HepG2 (cell line): ENCODE results near the gene DYTN. TPM values are rescaled to one million over a fixed set of nuclear protein-coding genes. Genes with fewer than 3 reads are reported as not detected.

Source experiments
- ATAC-seq: fragments of 200-7000 bp; cut with Tn5 transposase; 3 replicates; pipeline ENCODE4 v1.9.1; 2020; ENCODE audit warnings: mild to moderate bottlenecking, moderate library complexity
- BruUV-seq: library from RNA; stranded (reverse); fragments of 400-500 nt; replicated peaks from 2 replicates; lab custom pipeline; 2021; lab: Mats Ljungman, UMichigan
- CTCF ChIA-PET: fragments of 300-600 bp; formaldehyde crosslinking; extraction: SDS; loops from one replicate; lab custom pipeline; 2021; ENCODE audit warnings: low total read pairs, inconsistent platforms, low intra/inter-chr PET ratio; lab: Yijun Ruan, JAX
- POLR2A ChIA-PET: fragments of 350-600 bp; sonication (Branson Sonifier 250); formaldehyde crosslinking; loops from one replicate; lab custom pipeline; 2020; ENCODE audit warnings: antibody characterized with exemption, inconsistent platforms; lab: Yijun Ruan, JAX
- DNase-seq: peaks from one replicate; pipeline ENCODE4 v3.0.0-alpha.2; 2015; ENCODE audit warnings: low spot score
- FAIRE-seq: peaks from 3 replicates; lab custom pipeline; 2011; peaks lifted over from hg19 to GRCh38; lab: Jason Lieb, UNC
- H2AFZ ChIP-seq: one replicate; pipeline ENCODE4 v1.6.1; 2011; ENCODE audit warnings: low read length, inconsistent platforms
- H3K27ac ChIP-seq: fragments of 300-600 bp; 3 replicates; pipeline ENCODE4 v1.8.0; 2011; ENCODE audit warnings: mixed run types, mild to moderate bottlenecking, mixed read lengths, low read length, inconsistent platforms; ENCODE audit not compliant: insufficient read depth; ENCODE audit errors: extremely low read length
- H3K27me3 ChIP-seq, 2 experiments: fragments of 200-600 bp in 1 of 2; 2 replicates in 1 of 2; 3 replicates in 1 of 2; pipeline versions ENCODE4 v1.6.0 to v1.8.0; 2011; ENCODE audit warnings: low read length in 2 of 2, mild to moderate bottlenecking in 2 of 2, moderate library complexity in 2 of 2, inconsistent platforms in 1 of 2; ENCODE audit not compliant: insufficient read depth in 2 of 2, control insufficient read depth in 1 of 2
- H3K36me3 ChIP-seq, 2 experiments: fragments of 200-600 bp in 1 of 2; replicated peaks in 1 of 2; 2 replicates in 1 of 2; 3 replicates in 1 of 2; pipeline versions ENCODE4 v1.5.1 to v1.8.0; 2011; ENCODE audit warnings: low read length in 2 of 2, inconsistent platforms in 1 of 2; ENCODE audit not compliant: insufficient read depth in 2 of 2, control insufficient read depth in 1 of 2
- H3K4me1 ChIP-seq: 2 replicates; pipeline ENCODE4 v1.5.1; 2012; ENCODE audit warnings: low read length, inconsistent platforms; ENCODE audit not compliant: insufficient read depth
- H3K4me2 ChIP-seq: 2 replicates; pipeline ENCODE4 v1.6.0; 2011; ENCODE audit warnings: low read depth, low read length, inconsistent platforms
- H3K4me3 ChIP-seq, 3 experiments: fragments of 200-600 bp in 1 of 3; sonication (generic), shearing (Covaris generic) in 1 of 3; replicated peaks in 1 of 3; 2 replicates each; pipeline ENCODE4 v1.5.1; 2011 to 2016; ENCODE audit warnings: low read length in 3 of 3, inconsistent platforms in 2 of 3, low read depth in 2 of 3, mild to moderate bottlenecking in 2 of 3, control low read depth in 1 of 3, mixed read lengths in 1 of 3; ENCODE audit not compliant: insufficient read depth in 1 of 3
- H3K79me2 ChIP-seq: one replicate; pipeline ENCODE4 v1.6.1; 2011; ENCODE audit warnings: low read length, inconsistent platforms; ENCODE audit not compliant: insufficient read depth
- H3K9ac ChIP-seq: 2 replicates; pipeline ENCODE4 v1.6.0; 2011; ENCODE audit warnings: mild to moderate bottlenecking, low read depth, low read length, inconsistent platforms; ENCODE audit not compliant: insufficient read depth
- H3K9me3 ChIP-seq: 2 replicates; pipeline ENCODE4 v1.5.1; 2012; ENCODE audit warnings: mild to moderate bottlenecking, low read length
- H4K20me1 ChIP-seq: 2 replicates; pipeline ENCODE4 v1.6.0; 2011; ENCODE audit warnings: inconsistent platforms, mild to moderate bottlenecking, low read length, moderate library complexity; ENCODE audit not compliant: insufficient read depth
- ATF6 ChIP-seq: sonication (generic); formaldehyde crosslinking; conservative IDR thresholded peaks from 2 replicates; pipeline ENCODE4 v1.4.0; 2020; ENCODE audit warnings: missing genetic modification reagents
- BRCA1 ChIP-seq: sonication (generic); formaldehyde crosslinking; IDR thresholded peaks from 2 replicates; pipeline ENCODE4 v1.4.0; 2020; ENCODE audit warnings: missing genetic modification reagents
- CSRNP2 ChIP-seq: sonication (generic); formaldehyde crosslinking; conservative IDR thresholded peaks from 2 replicates; pipeline ENCODE4 v1.8.0; 2022; ENCODE audit warnings: low read depth, missing genetic modification reagents
- E2F2 ChIP-seq: sonication (generic); formaldehyde crosslinking; IDR thresholded peaks from 2 replicates; pipeline ENCODE4 v1.4.0; 2020; ENCODE audit warnings: missing genetic modification reagents, borderline replicate concordance
- ETS1 ChIP-seq: sonication (generic); formaldehyde crosslinking; IDR thresholded peaks from 2 replicates; pipeline ENCODE4 v1.4.0; 2020; ENCODE audit warnings: missing genetic modification reagents
- ONECUT2 ChIP-seq: sonication (generic); formaldehyde crosslinking; IDR thresholded peaks from 2 replicates; pipeline ENCODE4 v1.4.0; 2020; ENCODE audit warnings: missing genetic modification reagents
- ZBTB14 ChIP-seq: sonication (generic); formaldehyde crosslinking; IDR thresholded peaks from 2 replicates; pipeline ENCODE4 v1.4.0; 2020; ENCODE audit warnings: missing genetic modification reagents
- ZFP62 ChIP-seq: sonication (generic); formaldehyde crosslinking; IDR thresholded peaks from 2 replicates; pipeline ENCODE4 v1.4.0; 2020; ENCODE audit warnings: missing genetic modification reagents
- ZNF10 ChIP-seq: sonication (generic); formaldehyde crosslinking; IDR thresholded peaks from 2 replicates; pipeline ENCODE4 v1.4.0; 2020; ENCODE audit warnings: mild to moderate bottlenecking, low read depth, missing genetic modification reagents, borderline replicate concordance
- ZNF616 ChIP-seq: sonication (generic); formaldehyde crosslinking; IDR thresholded peaks from 2 replicates; pipeline ENCODE4 v1.5.0; 2020; ENCODE audit warnings: low read depth, mild to moderate bottlenecking, missing genetic modification reagents
- ZNF704 ChIP-seq: sonication (generic); formaldehyde crosslinking; IDR thresholded peaks from 2 replicates; pipeline ENCODE4 v1.8.1; 2023; ENCODE audit warnings: mild to moderate bottlenecking, inconsistent platforms, moderate library complexity, missing genetic modification reagents, borderline replicate concordance
- ZNF781 ChIP-seq: sonication (generic); formaldehyde crosslinking; IDR thresholded peaks from 2 replicates; pipeline ENCODE4 v1.5.1; 2020; ENCODE audit warnings: borderline replicate concordance, mild to moderate bottlenecking, missing genetic modification reagents; ENCODE audit errors: not compliant biosample characterization
- ZNF782 ChIP-seq: sonication (generic); formaldehyde crosslinking; IDR thresholded peaks from 2 replicates; pipeline ENCODE4 v1.4.0; 2020; ENCODE audit warnings: missing genetic modification reagents, mild to moderate bottlenecking, borderline replicate concordance
- WGBS: methylation state at CpG from one replicate; pipeline ENCODE4 v1.1.6; 2017; ENCODE audit warnings: low lambda C conversion rate; 5-methylcytosine and 5-hydroxymethylcytosine counted together
- in situ Hi-C: cut with HindIII; loops from 2 replicates; pipeline ENCODE4 v1.10.0; 2017; ENCODE audit warnings: low pct_unique_long_range_greater_than_20kb; ENCODE audit not compliant: extremely low pct_ligation_motif_present
- intact Hi-C: fragments of 100-400 bp; cut with micrococcal nuclease; formaldehyde crosslinking; loops from one replicate; pipeline ENCODE4 v1.10.0; 2022; ENCODE audit not compliant: unreplicated experiment
- polyA plus RNA-seq, 8 experiments: library from polyadenylated mRNA; depleted of rRNA in 3 of 8; stranded (reverse) in 7 of 8; unstranded in 1 of 8; fragments of >200 nt; fragmentation: Illumina TruSeq in 4 of 8; extraction: Trizol in 4 of 8; gene quantifications; 2 replicates each; pipeline versions ENCODE4 v1.2.1 to v1.2.3, GENCODE V29; 2011 to 2016; ENCODE audit warnings: low read depth in 4 of 8, missing spikeins in 1 of 8, mixed read lengths in 1 of 8; ENCODE audit not compliant: insufficient read depth in 1 of 8
- total RNA-seq, 5 experiments: library from RNA; depleted of rRNA; stranded (reverse); fragments of >200 nt; fragmentation: Illumina TruSeq; extraction: Trizol; gene quantifications; 2 replicates each; pipeline ENCODE4 v1.2.3, GENCODE V29; 2016; ENCODE audit warnings: low read depth in 1 of 5

Gene DYTN
- total and polyA plus RNA-seq, 2 of the 13 experiments (the other 11 are each of a cell fraction or from before 2014, with no cell fraction given), result not detected

- Histone ChIP-seq H3K27me3 (peaks cover 0 to 17% of the 10 kb centered on the region in 2 experiments; a peak in 1 of 5 replicates), H3K27ac (no peak overlapping the region), H3K9me3 (no peaks in the 10 kb centered on the region), H3K4me3 (no peak overlapping the region), H2AFZ (no peak overlapping the region), H3K4me1 (no peaks in the 10 kb centered on the region), H3K36me3 (no peaks in the 10 kb centered on the region), H3K9ac (no peak overlapping the region), H4K20me1 (no peaks in the 10 kb centered on the region), H3K79me2 (no peaks in the 10 kb centered on the region), H3K4me2 (no peak overlapping the region)
- DNase-seq (no peak), FAIRE-seq (no peak), ATAC-seq (no peak)
- ChIA-PET CTCF (no interaction called here), POLR2A (no interaction called here)
- intact Hi-C loops, result no loop called here
- BruUV-seq, result no TSS peak
- in situ Hi-C loops, result no loop called here
- 3% methylated on average over 8 of the region's 8 CpGs for WGBS
- no peak for TF ChIP-seq ETS1
- TF ChIP-seq ZNF10 (CRISPR knock-in tag), result no peak
- no peak for TF ChIP-seq ONECUT2 (CRISPR knock-in tag)
- no peak for TF ChIP-seq ZNF781 (CRISPR knock-in tag)
- no peak for TF ChIP-seq ZNF782
- TF ChIP-seq ZNF616 (CRISPR knock-in tag), result no peak
- TF ChIP-seq CSRNP2, result no peak
- no peak for TF ChIP-seq BRCA1 (CRISPR knock-in tag)
- TF ChIP-seq E2F2 (CRISPR knock-in tag), result no peak
- no peak for TF ChIP-seq ATF6 (CRISPR knock-in tag)
- TF ChIP-seq ZBTB14 (CRISPR knock-in tag), result no peak
- TF ChIP-seq ZFP62 (CRISPR knock-in tag), result no peak
- TF ChIP-seq ZNF704 (CRISPR knock-in tag), result no peak
These were observed 16.1 kb downstream of the DYTN start for GRCh38 chr2:206701952-206702605.
